ENCODE measurements around the gene P3H3. TPM values are rescaled to one million over a fixed set of nuclear protein-coding genes. Genes with fewer than 3 reads are reported as not detected.

Gene P3H3
- total RNA-seq, 2 donors from 2014 or later: 66.1 to 77.7 TPM

- Histone ChIP-seq H3K27ac (no peak overlapping the region), H3K4me3 (no peak overlapping the region), H3K27me3 (replicated peaks; ENCODE audit: insufficient read depth) (no peaks in the 10 kb centered on the region), H3K36me3 (peaks cover 12% of the 10 kb centered on the region), H3K9me3 (no peaks in the 10 kb centered on the region), H3K4me1 (ENCODE audit: control insufficient read depth in 1 of 2, low read depth in 2 of 2) (no peaks in the 10 kb centered on the region)
- DNase-seq (ENCODE audit: low spot score) (no peak), ATAC-seq (ENCODE audit: insufficient number of reproducible peaks, low FRiP score, low read depth) (no peak)
- TF ChIP-seq CTCF (IDR thresholded peaks at IDR 0.05): no peak
Measured at GRCh38 chr12:6845395-6845794, 17.2 kb downstream of the P3H3 start.

GRCh38 chr12:6846316-6846869 is 18.2 kb downstream of the P3H3 start:
- Histone ChIP-seq H3K27ac (no peak overlapping the region), H3K36me3 (peaks cover 12% of the 10 kb centered on the region), H3K27me3 (replicated peaks; ENCODE audit: insufficient read depth) (no peaks in the 10 kb centered on the region), H3K9me3 (no peaks in the 10 kb centered on the region), H3K4me3 (no peak overlapping the region), H3K4me1 (ENCODE audit: control insufficient read depth in 1 of 2, low read depth in 2 of 2) (no peaks in the 10 kb centered on the region)
- no peak for ATAC-seq (ENCODE audit: insufficient number of reproducible peaks, low FRiP score, low read depth)
- DNase-seq (ENCODE audit: low spot score): no peak
- TF ChIP-seq CTCF (IDR thresholded peaks at IDR 0.05): no peak

GRCh38 chr12:6847676-6848075 is 19.5 kb downstream of the P3H3 start:
- no peak for TF ChIP-seq CTCF (IDR thresholded peaks at IDR 0.05)
- Histone ChIP-seq H3K9me3 (no peaks in the 10 kb centered on the region), H3K27me3 (replicated peaks; ENCODE audit: insufficient read depth) (no peaks in the 10 kb centered on the region), H3K4me3 (no peak overlapping the region), H3K27ac (no peak overlapping the region), H3K4me1 (ENCODE audit: control insufficient read depth in 1 of 2, low read depth in 2 of 2) (no peaks in the 10 kb centered on the region), H3K36me3 (peaks cover 12% of the 10 kb centered on the region)
- DNase-seq (ENCODE audit: low spot score) (no peak), ATAC-seq (ENCODE audit: insufficient number of reproducible peaks, low FRiP score, low read depth) (no peak)

GRCh38 chr12:6849427-6849826 is 21.2 kb downstream of the P3H3 start:
- peaks cover 12% of the 10 kb centered on the region for H3K36me3 ChIP-seq
- H3K4me3 ChIP-seq: no peak overlapping the region
- H3K27ac ChIP-seq: no peak overlapping the region
- no peaks in the 10 kb centered on the region for H3K27me3 ChIP-seq (replicated peaks; ENCODE audit: insufficient read depth)
- peaks cover 7 to 16% of the 10 kb centered on the region in 2 donors for H3K4me1 ChIP-seq (ENCODE audit: control insufficient read depth in 1 of 2, low read depth in 2 of 2)
- H3K9me3 ChIP-seq: no peaks in the 10 kb centered on the region
- TF ChIP-seq CTCF (IDR thresholded peaks at IDR 0.05): no peak
- DNase-seq (ENCODE audit: low spot score): no peak
- no peak for ATAC-seq (ENCODE audit: insufficient number of reproducible peaks, low FRiP score, low read depth)

GRCh38 chr12:6849976-6850560 is 21.9 kb downstream of the P3H3 start:
- Histone ChIP-seq H3K4me3 (no peak overlapping the region), H3K27ac (no peak overlapping the region), H3K27me3 (replicated peaks; ENCODE audit: insufficient read depth) (no peaks in the 10 kb centered on the region), H3K36me3 (peaks cover 9% of the 10 kb centered on the region), H3K4me1 (ENCODE audit: control insufficient read depth in 1 of 2, low read depth in 2 of 2) (peaks cover 7 to 16% of the 10 kb centered on the region in 2 donors), H3K9me3 (no peaks in the 10 kb centered on the region)
- no peak for ATAC-seq (ENCODE audit: insufficient number of reproducible peaks, low FRiP score, low read depth)
- no peak for DNase-seq (ENCODE audit: low spot score)
- no peak for TF ChIP-seq CTCF (IDR thresholded peaks at IDR 0.05)

Data from thoracic aorta (tissue), 2 donors.